K562 (cell line): Measurements from ENCODE around the gene DEGS2. TPM values are rescaled to one million over a fixed set of nuclear protein-coding genes. Genes with fewer than 3 reads are reported as not detected.

Experiments used
- ARHGAP35 ChIP-seq: fragments of 450-650 bp; IDR thresholded peaks from 2 replicates; pipeline ENCODE4 v1.6.1; 2018; ENCODE audit not compliant: partially characterized antibody
- MBD2 ChIP-seq: sonication (generic); IDR thresholded peaks from 2 replicates; pipeline ENCODE4 v1.6.1; 2016; ENCODE audit warnings: low read depth, borderline replicate concordance
- MED1 ChIP-seq: sonication (generic); formaldehyde crosslinking; IDR thresholded peaks from 2 replicates; pipeline ENCODE4 v1.8.1; 2023; ENCODE audit warnings: missing genetic modification reagents, borderline replicate concordance
- SIX5 ChIP-seq, 2 experiments: IDR thresholded peaks; 2 replicates each; pipeline ENCODE4 v1.6.1; 2011; ENCODE audit warnings: low read length in 2 of 2, borderline replicate concordance in 1 of 2, low read depth in 1 of 2, mild to moderate bottlenecking in 1 of 2, moderate library complexity in 1 of 2; ENCODE audit not compliant: insufficient read depth in 1 of 2
- SNIP1 ChIP-seq: fragments of 450-650 bp; IDR thresholded peaks from 2 replicates; pipeline ENCODE4 v1.7.1; 2017; ENCODE audit warnings: low read depth, mild to moderate bottlenecking
- ZFP30 ChIP-seq: fragments of 250-450 bp; sonication (Bioruptor Pico); IDR thresholded peaks from 2 replicates; pipeline ENCODE4 v1.8.0; 2022; ENCODE audit warnings: moderate library complexity, mild to moderate bottlenecking, inconsistent platforms, borderline replicate concordance
- polyA plus RNA-seq, 8 experiments: library from polyadenylated mRNA; depleted of rRNA in 4 of 8; stranded (reverse) in 5 of 8; unstranded in 3 of 8; fragments of >200 nt; fragmentation: Nextera tagmentation in 2 of 8; fragmentation: Illumina TruSeq in 1 of 8; extraction: Ambion mirVana in 2 of 8; extraction: Trizol in 1 of 8; gene quantifications; 2 replicates each; pipeline versions ENCODE4 v1.2.1 to v1.2.3, GENCODE V29; 2011 to 2014; ENCODE audit warnings: inconsistent platforms in 1 of 8, missing spikeins in 1 of 8
- total RNA-seq, 7 experiments: library from RNA; depleted of rRNA in 6 of 7; stranded (reverse); fragments of >200 nt in 6 of 7; fragmentation: Illumina TruSeq in 2 of 7; extraction: Trizol in 2 of 7; gene quantifications; 2 replicates each; pipeline versions ENCODE4 v1.2.1 to v1.2.3, GENCODE V29; 2011 to 2021; ENCODE audit warnings: low replicate concordance in 1 of 7
- TF ChIP-seq, protein P1 (sequence below): fragments of 450-650 bp; IDR thresholded peaks from 2 replicates; pipeline ENCODE4 v1.6.1; 2018; ENCODE audit not compliant: partially characterized antibody
- TF ChIP-seq, protein P2 (sequence below): sonication (generic); formaldehyde crosslinking; IDR thresholded peaks from 2 replicates; pipeline ENCODE4 v1.4.0; 2020; ENCODE audit warnings: mild to moderate bottlenecking, missing genetic modification reagents
- TF ChIP-seq, protein P3 (sequence below): fragments of 250-450 bp; sonication (Bioruptor Pico); IDR thresholded peaks from 2 replicates; pipeline ENCODE4 v1.4.0; 2020; ENCODE audit warnings: mild to moderate bottlenecking, moderate library complexity, borderline replicate concordance
- TF ChIP-seq, protein P4 (sequence below): fragments of 450-650 bp; IDR thresholded peaks from one replicate; pipeline ENCODE4 v1.6.1; 2018; ENCODE audit warnings: mild to moderate bottlenecking, moderate library complexity; ENCODE audit not compliant: partially characterized antibody
- TF ChIP-seq, protein P5 (sequence below): fragments of 450-650 bp; formaldehyde crosslinking; IDR thresholded peaks from 2 replicates; pipeline ENCODE4 v1.4.0; 2020; ENCODE audit warnings: mild to moderate bottlenecking, moderate library complexity
- TF ChIP-seq, protein P6 (sequence below): fragments of 200-400 bp; formaldehyde crosslinking; IDR thresholded peaks from 2 replicates; pipeline ENCODE4 v1.6.1; 2017; ENCODE audit warnings: mild to moderate bottlenecking, low read depth, low read length, moderate library complexity

DEGS2 gene
- total and polyA plus RNA-seq, 9 of the 15 experiments (the other 6 are each of a cell fraction or from before 2014, with no cell fraction given), result 0.22 to 2.9 (median 0.70) TPM

DNA sequence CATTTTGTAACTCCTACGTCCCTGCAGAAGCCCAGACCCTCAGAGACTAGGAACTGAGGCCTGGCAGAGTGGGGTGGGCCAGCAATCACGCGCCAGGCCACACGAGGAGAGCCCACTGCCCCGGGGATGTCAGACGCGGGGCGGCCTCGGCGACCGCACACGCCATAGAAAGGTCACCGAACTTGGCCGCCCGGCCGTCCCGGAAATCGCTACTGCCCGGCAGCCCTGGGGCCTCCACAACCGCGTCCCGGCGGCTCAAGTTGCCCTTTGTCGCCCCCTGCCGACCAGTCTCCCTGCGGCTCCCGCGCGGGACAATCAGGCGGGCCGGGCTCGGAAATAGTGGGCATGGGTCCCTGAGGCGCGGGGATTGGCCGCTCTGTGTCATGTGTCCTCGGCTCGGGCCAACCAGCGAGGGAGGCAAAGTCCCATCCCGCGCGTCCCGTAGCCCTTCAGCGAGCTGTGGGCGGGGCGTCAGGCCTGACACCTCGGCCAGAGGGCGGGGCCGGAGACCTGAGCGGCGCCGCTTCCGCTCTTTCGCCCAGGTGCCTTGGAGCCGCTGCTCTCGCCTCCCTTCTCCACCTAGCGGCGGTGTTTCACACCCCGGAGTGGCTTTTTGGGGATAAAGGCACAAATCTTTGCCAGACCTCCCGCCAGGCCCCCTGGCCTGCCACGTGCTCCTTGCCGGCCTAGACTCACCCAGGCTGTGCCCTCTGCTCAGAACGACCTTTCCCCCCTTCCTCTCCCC lies 33.4 kb upstream of the DEGS2 start (continued):
- TF ChIP-seq, protein P1, sequence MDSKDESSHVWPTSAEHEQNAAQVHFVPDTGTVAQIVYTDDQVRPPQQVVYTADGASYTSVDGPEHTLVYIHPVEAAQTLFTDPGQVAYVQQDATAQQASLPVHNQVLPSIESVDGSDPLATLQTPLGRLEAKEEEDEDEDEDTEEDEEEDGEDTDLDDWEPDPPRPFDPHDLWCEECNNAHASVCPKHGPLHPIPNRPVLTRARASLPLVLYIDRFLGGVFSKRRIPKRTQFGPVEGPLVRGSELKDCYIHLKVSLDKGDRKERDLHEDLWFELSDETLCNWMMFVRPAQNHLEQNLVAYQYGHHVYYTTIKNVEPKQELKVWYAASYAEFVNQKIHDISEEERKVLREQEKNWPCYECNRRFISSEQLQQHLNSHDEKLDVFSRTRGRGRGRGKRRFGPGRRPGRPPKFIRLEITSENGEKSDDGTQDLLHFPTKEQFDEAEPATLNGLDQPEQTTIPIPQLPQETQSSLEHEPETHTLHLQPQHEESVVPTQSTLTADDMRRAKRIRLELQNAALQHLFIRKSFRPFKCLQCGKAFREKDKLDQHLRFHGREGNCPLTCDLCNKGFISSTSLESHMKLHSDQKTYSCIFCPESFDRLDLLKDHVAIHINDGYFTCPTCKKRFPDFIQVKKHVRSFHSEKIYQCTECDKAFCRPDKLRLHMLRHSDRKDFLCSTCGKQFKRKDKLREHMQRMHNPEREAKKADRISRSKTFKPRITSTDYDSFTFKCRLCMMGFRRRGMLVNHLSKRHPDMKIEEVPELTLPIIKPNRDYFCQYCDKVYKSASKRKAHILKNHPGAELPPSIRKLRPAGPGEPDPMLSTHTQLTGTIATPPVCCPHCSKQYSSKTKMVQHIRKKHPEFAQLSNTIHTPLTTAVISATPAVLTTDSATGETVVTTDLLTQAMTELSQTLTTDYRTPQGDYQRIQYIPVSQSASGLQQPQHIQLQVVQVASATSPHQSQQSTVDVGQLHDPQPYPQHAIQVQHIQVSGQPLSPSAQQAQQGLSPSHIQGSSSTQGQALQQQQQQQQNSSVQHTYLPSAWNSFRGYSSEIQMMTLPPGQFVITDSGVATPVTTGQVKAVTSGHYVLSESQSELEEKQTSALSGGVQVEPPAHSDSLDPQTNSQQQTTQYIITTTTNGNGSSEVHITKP, result peak; percentile 9
- TF ChIP-seq SIX5 (IDR thresholded peaks at IDR 0.05; ENCODE audit: borderline replicate concordance in 1 of 2, insufficient read depth in 1 of 2, low read depth in 1 of 2, low read length in 2 of 2) (no peak), MBD2 (no peak), SNIP1 (no peak), ARHGAP35 (no peak), MED1 (no peak), ZFP30 (CRISPR knock-in tag) (no peak)
- TF ChIP-seq, protein P2, sequence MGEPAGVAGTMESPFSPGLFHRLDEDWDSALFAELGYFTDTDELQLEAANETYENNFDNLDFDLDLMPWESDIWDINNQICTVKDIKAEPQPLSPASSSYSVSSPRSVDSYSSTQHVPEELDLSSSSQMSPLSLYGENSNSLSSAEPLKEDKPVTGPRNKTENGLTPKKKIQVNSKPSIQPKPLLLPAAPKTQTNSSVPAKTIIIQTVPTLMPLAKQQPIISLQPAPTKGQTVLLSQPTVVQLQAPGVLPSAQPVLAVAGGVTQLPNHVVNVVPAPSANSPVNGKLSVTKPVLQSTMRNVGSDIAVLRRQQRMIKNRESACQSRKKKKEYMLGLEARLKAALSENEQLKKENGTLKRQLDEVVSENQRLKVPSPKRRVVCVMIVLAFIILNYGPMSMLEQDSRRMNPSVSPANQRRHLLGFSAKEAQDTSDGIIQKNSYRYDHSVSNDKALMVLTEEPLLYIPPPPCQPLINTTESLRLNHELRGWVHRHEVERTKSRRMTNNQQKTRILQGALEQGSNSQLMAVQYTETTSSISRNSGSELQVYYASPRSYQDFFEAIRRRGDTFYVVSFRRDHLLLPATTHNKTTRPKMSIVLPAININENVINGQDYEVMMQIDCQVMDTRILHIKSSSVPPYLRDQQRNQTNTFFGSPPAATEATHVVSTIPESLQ (CRISPR knock-in tag), result no peak
- TF ChIP-seq, protein P3, sequence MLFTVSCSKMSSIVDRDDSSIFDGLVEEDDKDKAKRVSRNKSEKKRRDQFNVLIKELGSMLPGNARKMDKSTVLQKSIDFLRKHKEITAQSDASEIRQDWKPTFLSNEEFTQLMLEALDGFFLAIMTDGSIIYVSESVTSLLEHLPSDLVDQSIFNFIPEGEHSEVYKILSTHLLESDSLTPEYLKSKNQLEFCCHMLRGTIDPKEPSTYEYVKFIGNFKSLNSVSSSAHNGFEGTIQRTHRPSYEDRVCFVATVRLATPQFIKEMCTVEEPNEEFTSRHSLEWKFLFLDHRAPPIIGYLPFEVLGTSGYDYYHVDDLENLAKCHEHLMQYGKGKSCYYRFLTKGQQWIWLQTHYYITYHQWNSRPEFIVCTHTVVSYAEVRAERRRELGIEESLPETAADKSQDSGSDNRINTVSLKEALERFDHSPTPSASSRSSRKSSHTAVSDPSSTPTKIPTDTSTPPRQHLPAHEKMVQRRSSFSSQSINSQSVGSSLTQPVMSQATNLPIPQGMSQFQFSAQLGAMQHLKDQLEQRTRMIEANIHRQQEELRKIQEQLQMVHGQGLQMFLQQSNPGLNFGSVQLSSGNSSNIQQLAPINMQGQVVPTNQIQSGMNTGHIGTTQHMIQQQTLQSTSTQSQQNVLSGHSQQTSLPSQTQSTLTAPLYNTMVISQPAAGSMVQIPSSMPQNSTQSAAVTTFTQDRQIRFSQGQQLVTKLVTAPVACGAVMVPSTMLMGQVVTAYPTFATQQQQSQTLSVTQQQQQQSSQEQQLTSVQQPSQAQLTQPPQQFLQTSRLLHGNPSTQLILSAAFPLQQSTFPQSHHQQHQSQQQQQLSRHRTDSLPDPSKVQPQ (CRISPR knock-in tag), result no peak
- TF ChIP-seq, protein P4, sequence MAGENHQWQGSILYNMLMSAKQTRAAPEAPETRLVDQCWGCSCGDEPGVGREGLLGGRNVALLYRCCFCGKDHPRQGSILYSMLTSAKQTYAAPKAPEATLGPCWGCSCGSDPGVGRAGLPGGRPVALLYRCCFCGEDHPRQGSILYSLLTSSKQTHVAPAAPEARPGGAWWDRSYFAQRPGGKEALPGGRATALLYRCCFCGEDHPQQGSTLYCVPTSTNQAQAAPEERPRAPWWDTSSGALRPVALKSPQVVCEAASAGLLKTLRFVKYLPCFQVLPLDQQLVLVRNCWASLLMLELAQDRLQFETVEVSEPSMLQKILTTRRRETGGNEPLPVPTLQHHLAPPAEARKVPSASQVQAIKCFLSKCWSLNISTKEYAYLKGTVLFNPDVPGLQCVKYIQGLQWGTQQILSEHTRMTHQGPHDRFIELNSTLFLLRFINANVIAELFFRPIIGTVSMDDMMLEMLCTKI, result no peak
- TF ChIP-seq, protein P5, sequence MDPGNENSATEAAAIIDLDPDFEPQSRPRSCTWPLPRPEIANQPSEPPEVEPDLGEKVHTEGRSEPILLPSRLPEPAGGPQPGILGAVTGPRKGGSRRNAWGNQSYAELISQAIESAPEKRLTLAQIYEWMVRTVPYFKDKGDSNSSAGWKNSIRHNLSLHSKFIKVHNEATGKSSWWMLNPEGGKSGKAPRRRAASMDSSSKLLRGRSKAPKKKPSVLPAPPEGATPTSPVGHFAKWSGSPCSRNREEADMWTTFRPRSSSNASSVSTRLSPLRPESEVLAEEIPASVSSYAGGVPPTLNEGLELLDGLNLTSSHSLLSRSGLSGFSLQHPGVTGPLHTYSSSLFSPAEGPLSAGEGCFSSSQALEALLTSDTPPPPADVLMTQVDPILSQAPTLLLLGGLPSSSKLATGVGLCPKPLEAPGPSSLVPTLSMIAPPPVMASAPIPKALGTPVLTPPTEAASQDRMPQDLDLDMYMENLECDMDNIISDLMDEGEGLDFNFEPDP (CRISPR knock-in tag), result no peak
- TF ChIP-seq, protein P6, sequence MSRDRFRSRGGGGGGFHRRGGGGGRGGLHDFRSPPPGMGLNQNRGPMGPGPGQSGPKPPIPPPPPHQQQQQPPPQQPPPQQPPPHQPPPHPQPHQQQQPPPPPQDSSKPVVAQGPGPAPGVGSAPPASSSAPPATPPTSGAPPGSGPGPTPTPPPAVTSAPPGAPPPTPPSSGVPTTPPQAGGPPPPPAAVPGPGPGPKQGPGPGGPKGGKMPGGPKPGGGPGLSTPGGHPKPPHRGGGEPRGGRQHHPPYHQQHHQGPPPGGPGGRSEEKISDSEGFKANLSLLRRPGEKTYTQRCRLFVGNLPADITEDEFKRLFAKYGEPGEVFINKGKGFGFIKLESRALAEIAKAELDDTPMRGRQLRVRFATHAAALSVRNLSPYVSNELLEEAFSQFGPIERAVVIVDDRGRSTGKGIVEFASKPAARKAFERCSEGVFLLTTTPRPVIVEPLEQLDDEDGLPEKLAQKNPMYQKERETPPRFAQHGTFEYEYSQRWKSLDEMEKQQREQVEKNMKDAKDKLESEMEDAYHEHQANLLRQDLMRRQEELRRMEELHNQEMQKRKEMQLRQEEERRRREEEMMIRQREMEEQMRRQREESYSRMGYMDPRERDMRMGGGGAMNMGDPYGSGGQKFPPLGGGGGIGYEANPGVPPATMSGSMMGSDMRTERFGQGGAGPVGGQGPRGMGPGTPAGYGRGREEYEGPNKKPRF, result no peak
